Type B pancreatic cell (in vitro differentiated cells): Measurements from ENCODE around the gene GRIK2. TPM values are rescaled to one million over a fixed set of nuclear protein-coding genes. Genes with fewer than 3 reads are reported as not detected.

Experiments used
- DNase-seq: peaks from one replicate; pipeline ENCODE4 v3.0.0; 2021; ENCODE audit warnings: mixed read lengths; ENCODE audit not compliant: unreplicated experiment; ENCODE audit errors: extremely low spot score
- H3K27ac Mint-ChIP-seq: 2 replicates; pipeline ENCODE4 v1.8.0; 2021; ENCODE audit warnings: mild to moderate bottlenecking, mixed read lengths
- H3K27me3 Mint-ChIP-seq: 2 replicates; pipeline ENCODE4 v1.8.0; 2021; ENCODE audit warnings: mixed read lengths
- H3K36me3 Mint-ChIP-seq: 2 replicates; pipeline ENCODE4 v1.8.0; 2021; ENCODE audit warnings: mixed read lengths
- H3K4me1 Mint-ChIP-seq: one replicate; pipeline ENCODE4 v1.8.0; 2021; ENCODE audit warnings: mixed read lengths; ENCODE audit not compliant: unreplicated experiment
- H3K4me3 Mint-ChIP-seq: 2 replicates; pipeline ENCODE4 v1.8.0; 2021; ENCODE audit warnings: mild to moderate bottlenecking, mixed read lengths
- H3K9me3 Mint-ChIP-seq: 2 replicates; pipeline ENCODE4 v1.8.0; 2021; ENCODE audit warnings: mixed read lengths
- total RNA-seq: library from RNA; stranded (reverse); gene quantifications from 2 replicates; pipeline ENCODE4 v1.2.1, GENCODE V29; 2021; ENCODE audit warnings: low replicate concordance
- TF ChIP-seq, protein P1 (sequence below): fragments of 200-600 bp; sonication (generic); conservative IDR thresholded peaks from 2 replicates; pipeline ENCODE4 v1.5.0; 2021; ENCODE audit warnings: antibody characterized with exemption, mild to moderate bottlenecking

Gene GRIK2
- total RNA-seq, 1 donor from 2014 or later: 4.8 TPM

DNA sequence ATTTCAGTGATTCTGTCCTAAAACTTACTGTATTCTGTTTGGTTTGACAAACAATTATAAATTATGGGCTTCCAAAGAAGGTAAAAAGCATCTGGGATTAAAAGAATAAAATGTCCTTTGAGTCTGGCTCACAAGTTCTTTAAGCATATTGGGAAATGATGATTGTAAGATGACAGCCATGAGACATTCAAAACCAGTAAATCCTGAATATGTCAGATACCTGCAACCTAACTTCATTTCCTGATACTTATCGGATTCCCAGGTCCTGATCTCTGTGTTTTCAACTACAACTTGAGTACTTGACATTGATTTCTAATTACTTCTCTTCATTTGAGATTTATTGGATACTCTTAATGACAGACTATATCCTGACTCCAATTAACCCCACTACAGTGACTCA, 446.6 kb downstream of the GRIK2 start:
- Mint-ChIP-seq H3K9me3 (no peaks in the 10 kb centered on the region), H3K27me3 (no peaks in the 10 kb centered on the region), H3K4me1 (no peaks in the 10 kb centered on the region), H3K27ac (no peak overlapping the region), H3K4me3 (no peak overlapping the region), H3K36me3 (no peaks in the 10 kb centered on the region)
- DNase-seq: no peak
- TF ChIP-seq, protein P1, sequence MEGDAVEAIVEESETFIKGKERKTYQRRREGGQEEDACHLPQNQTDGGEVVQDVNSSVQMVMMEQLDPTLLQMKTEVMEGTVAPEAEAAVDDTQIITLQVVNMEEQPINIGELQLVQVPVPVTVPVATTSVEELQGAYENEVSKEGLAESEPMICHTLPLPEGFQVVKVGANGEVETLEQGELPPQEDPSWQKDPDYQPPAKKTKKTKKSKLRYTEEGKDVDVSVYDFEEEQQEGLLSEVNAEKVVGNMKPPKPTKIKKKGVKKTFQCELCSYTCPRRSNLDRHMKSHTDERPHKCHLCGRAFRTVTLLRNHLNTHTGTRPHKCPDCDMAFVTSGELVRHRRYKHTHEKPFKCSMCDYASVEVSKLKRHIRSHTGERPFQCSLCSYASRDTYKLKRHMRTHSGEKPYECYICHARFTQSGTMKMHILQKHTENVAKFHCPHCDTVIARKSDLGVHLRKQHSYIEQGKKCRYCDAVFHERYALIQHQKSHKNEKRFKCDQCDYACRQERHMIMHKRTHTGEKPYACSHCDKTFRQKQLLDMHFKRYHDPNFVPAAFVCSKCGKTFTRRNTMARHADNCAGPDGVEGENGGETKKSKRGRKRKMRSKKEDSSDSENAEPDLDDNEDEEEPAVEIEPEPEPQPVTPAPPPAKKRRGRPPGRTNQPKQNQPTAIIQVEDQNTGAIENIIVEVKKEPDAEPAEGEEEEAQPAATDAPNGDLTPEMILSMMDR: no peak

DNA sequence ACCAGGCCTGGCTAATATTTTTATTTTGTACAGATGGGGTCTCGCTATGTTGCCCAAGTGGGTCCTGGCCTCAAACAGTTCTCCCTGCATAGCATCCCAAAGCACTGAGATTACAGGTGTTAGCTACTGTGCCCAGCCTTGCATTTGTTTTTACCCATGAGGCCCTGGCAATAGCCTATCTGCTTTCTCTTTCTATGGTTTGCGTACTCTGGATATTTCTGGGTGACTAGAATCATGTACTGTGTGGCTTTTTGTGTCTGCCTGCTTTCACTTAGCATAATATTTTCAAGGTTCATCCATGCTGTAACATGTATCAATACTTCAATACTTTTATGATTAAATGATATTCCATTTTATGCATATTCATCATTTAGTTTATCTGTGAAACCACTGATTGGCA, 451.7 kb downstream of the GRIK2 start:
- TF ChIP-seq, protein P1: no peak

DNA sequence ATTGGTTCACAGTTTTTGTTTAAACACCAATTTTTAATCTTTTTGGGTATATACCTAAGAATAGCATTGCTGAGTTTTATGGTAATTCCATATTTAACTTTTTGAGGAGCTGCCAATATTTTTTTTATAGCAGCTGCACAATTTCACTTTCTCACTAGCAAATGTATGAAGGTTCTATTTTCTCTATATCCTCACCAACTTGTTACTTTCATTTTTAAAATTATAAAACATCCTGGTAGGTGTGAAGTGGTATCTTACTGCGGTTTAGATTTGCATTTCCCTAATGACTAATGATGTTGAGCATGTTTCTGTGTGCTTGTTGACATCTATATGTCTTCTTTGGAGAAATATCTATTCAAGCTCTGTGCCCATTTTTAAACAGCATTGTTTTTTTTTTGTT, 452.1 kb downstream of the GRIK2 start:
- TF ChIP-seq, protein P1: no peak
- Mint-ChIP-seq H3K27ac (no peak overlapping the region), H3K4me3 (no peak overlapping the region), H3K27me3 (no peaks in the 10 kb centered on the region), H3K9me3 (no peaks in the 10 kb centered on the region), H3K4me1 (no peaks in the 10 kb centered on the region), H3K36me3 (no peaks in the 10 kb centered on the region)
- no peak for DNase-seq

More for the DNA sequence above, 451.7 kb downstream of the GRIK2 start:
- no peaks in the 10 kb centered on the region for H3K9me3 Mint-ChIP-seq
- no peak overlapping the region for H3K27ac Mint-ChIP-seq
- H3K4me1 Mint-ChIP-seq: no peaks in the 10 kb centered on the region
- H3K4me3 Mint-ChIP-seq: no peak overlapping the region
- no peaks in the 10 kb centered on the region for H3K36me3 Mint-ChIP-seq
- no peaks in the 10 kb centered on the region for H3K27me3 Mint-ChIP-seq
- DNase-seq: no peak

DNA sequence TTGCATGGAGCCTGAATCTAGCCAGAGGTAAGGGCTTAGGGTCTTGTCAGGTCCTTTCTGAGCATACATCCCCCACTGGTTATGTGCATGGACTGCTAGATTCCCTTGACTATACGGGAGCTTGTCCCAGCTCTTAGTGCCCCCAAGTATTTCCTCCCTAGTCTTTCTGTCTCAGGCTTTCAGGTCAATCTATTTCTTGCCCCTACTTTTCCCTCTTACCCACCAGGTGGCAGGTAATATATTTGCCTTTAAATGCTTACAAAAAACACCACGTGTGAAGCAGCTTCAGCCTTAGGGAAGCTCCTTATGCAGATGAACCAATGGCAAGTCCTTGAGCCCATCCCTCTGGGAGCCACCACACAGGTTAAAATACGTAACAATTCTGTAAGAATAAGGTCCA, 454.2 kb downstream of the GRIK2 start:
- H3K9me3 Mint-ChIP-seq: no peaks in the 10 kb centered on the region
- H3K27me3 Mint-ChIP-seq: no peaks in the 10 kb centered on the region
- no peak overlapping the region for H3K27ac Mint-ChIP-seq

DNA sequence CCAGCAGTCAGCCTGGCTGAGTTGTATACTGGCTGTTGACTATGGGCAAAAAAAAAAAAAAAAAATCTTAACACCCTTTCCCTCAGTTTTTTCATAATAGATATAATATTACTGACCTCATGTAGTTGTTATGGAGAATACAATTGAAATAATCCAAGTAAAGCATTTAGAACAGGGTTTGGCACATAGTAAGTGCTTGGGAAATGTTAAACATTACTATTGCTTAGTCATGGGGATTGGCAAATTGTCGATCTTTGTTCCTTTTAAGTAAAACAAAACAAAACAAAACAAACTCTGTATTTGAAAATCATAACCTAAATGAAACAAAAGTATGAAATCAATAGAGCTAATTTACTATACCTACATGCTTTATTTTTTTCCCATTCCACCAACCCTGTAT, 458.4 kb downstream of the GRIK2 start:
- Mint-ChIP-seq H3K36me3 (no peaks in the 10 kb centered on the region), H3K27ac (no peak overlapping the region), H3K4me3 (no peak overlapping the region), H3K9me3 (no peaks in the 10 kb centered on the region), H3K4me1 (no peaks in the 10 kb centered on the region), H3K27me3 (no peaks in the 10 kb centered on the region)
- TF ChIP-seq, protein P1: no peak
- DNase-seq: no peak

More for the DNA sequence above, 454.2 kb downstream of the GRIK2 start:
- no peaks in the 10 kb centered on the region for H3K36me3 Mint-ChIP-seq
- H3K4me1 Mint-ChIP-seq: no peaks in the 10 kb centered on the region
- TF ChIP-seq, protein P1: no peak
- no peak overlapping the region for H3K4me3 Mint-ChIP-seq
- no peak for DNase-seq
